Esophagus (tissue), 2 donors: ENCODE measurements around the gene HS1BP3. TPM values are rescaled to one million over a fixed set of nuclear protein-coding genes. Genes with fewer than 3 reads are reported as not detected.

ENCODE experiments used
- H3K27ac ChIP-seq, 2 donors: one replicate each; pipeline ENCODE4 v1.5.1; 2013; ENCODE audit warnings: low read depth in 2 of 2, mild to moderate bottlenecking in 2 of 2, inconsistent platforms in 1 of 2, low read length in 1 of 2, moderate library complexity in 1 of 2
- H3K27me3 ChIP-seq, 2 donors: one replicate each; pipeline ENCODE4 v1.6.1; 2013; ENCODE audit warnings: low read length in 2 of 2, control low read depth in 1 of 2, mild to moderate bottlenecking in 1 of 2; ENCODE audit not compliant: insufficient read depth in 2 of 2, control insufficient read depth in 1 of 2
- H3K36me3 ChIP-seq, 2 donors: one replicate each; pipeline ENCODE4 v1.6.1; 2013; ENCODE audit warnings: low read length in 1 of 2; ENCODE audit not compliant: control insufficient read depth in 2 of 2, insufficient read depth in 2 of 2
- H3K4me1 ChIP-seq, 2 donors: one replicate each; pipeline ENCODE4 v1.6.1; 2013; ENCODE audit warnings: low read length in 1 of 2; ENCODE audit not compliant: control insufficient read depth in 2 of 2, insufficient read depth in 2 of 2
- H3K4me3 ChIP-seq, 2 donors: one replicate each; pipeline ENCODE4 v1.5.1; 2013; ENCODE audit warnings: low read length in 2 of 2, mild to moderate bottlenecking in 2 of 2, low read depth in 1 of 2, moderate library complexity in 1 of 2
- H3K9me3 ChIP-seq, 2 donors: one replicate each; pipeline ENCODE4 v1.6.1; 2013; ENCODE audit warnings: mild to moderate bottlenecking in 2 of 2, low read depth in 1 of 2, low read length in 1 of 2, moderate library complexity in 1 of 2; ENCODE audit not compliant: control insufficient read depth in 2 of 2, insufficient read depth in 1 of 2
- WGBS, 2 donors: extraction: QIAGEN DNeasy Blood & Tissue Kit; methylation state at CpG; one replicate each; pipeline ENCODE4 v1.1.7; 2013; 5-methylcytosine and 5-hydroxymethylcytosine counted together
- polyA plus RNA-seq, 2 donors: library from polyadenylated mRNA; stranded (reverse); fragments of 200-250 nt; gene quantifications; one replicate each; pipeline ENCODE4 v1.2.3, GENCODE V29; 2013
- donor health status: healthy with polysubstance abuse.
- donor health status: Bipolar disorder and iron deficiency.

The HS1BP3 gene
- polyA plus RNA-seq, 2 donors = 12.2 to 13.4 TPM

- Histone ChIP-seq H3K36me3 (no peaks in the 10 kb centered on the region), H3K27ac (peak overlapping the region in 1 of 2 donors; percentile 25), H3K27me3 (no peaks in the 10 kb centered on the region), H3K4me3 (no peak overlapping the region), H3K4me1 (peaks cover 0 to 5% of the 10 kb centered on the region in 2 donors), H3K9me3 (no peaks in the 10 kb centered on the region)
- whole genome bisulfite sequencing, 2 donors = 75 to 81% methylated on average over 17 to 18 of the region's 18 CpGs
These were observed 57.5 kb downstream of the HS1BP3 start for GRCh38 chr2:20593072-20594034.

GRCh38 chr2:20592106-20593071 is 58.5 kb downstream of the HS1BP3 start:
- Histone ChIP-seq H3K9me3 (no peaks in the 10 kb centered on the region), H3K27me3 (no peaks in the 10 kb centered on the region), H3K36me3 (no peaks in the 10 kb centered on the region), H3K4me3 (no peak overlapping the region), H3K27ac (no peak overlapping the region), H3K4me1 (peaks cover 0 to 5% of the 10 kb centered on the region in 2 donors)
- WGBS, 2 donors = 88 to 91% methylated on average over 22 of the region's 22 CpGs

- Histone ChIP-seq H3K4me3 (no peak overlapping the region), H3K4me1 (peaks cover under 1 to 5% of the 10 kb centered on the region in 2 donors), H3K27ac (no peak overlapping the region), H3K27me3 (no peaks in the 10 kb centered on the region), H3K9me3 (no peaks in the 10 kb centered on the region), H3K36me3 (no peaks in the 10 kb centered on the region)
- 75 to 76% methylated on average over 11 of the region's 11 CpGs for WGBS, 2 donors
These were observed 60.0 kb downstream of the HS1BP3 start for GRCh38 chr2:20590704-20591515.

- H3K4me1 ChIP-seq = peaks cover 0 to 4% of the 10 kb centered on the region in 2 donors
- H3K4me3 ChIP-seq = no peak overlapping the region
- H3K9me3 ChIP-seq = no peaks in the 10 kb centered on the region
- H3K27me3 ChIP-seq = no peaks in the 10 kb centered on the region
- WGBS, 2 donors = 80 to 81% methylated on average over 14 of the region's 14 CpGs
- no peaks in the 10 kb centered on the region for H3K36me3 ChIP-seq
- H3K27ac ChIP-seq = no peak overlapping the region
These were observed 60.8 kb downstream of the HS1BP3 start for GRCh38 chr2:20589975-20590703.

- Histone ChIP-seq H3K4me3 (no peak overlapping the region), H3K27ac (no peak overlapping the region), H3K27me3 (no peaks in the 10 kb centered on the region), H3K4me1 (peaks cover 8% of the 10 kb centered on the region in 2 donors), H3K9me3 (no peaks in the 10 kb centered on the region), H3K36me3 (no peaks in the 10 kb centered on the region)
- WGBS, 2 donors = 79 to 83% methylated on average over 11 of the region's 11 CpGs
These were observed 61.7 kb downstream of the HS1BP3 start for GRCh38 chr2:20588918-20589871.

- H3K36me3 ChIP-seq = no peaks in the 10 kb centered on the region
- H3K9me3 ChIP-seq = peaks cover 0 to 6% of the 10 kb centered on the region in 2 donors
- no peak overlapping the region for H3K4me3 ChIP-seq
- H3K27me3 ChIP-seq = no peaks in the 10 kb centered on the region
- WGBS, 2 donors = 82 to 85% methylated on average over 22 of the region's 22 CpGs
- peak overlapping the region in 1 of 2 donors; percentile 18 for H3K27ac ChIP-seq
- H3K4me1 ChIP-seq = peaks cover 8 to 10% of the 10 kb centered on the region in 2 donors
These were observed 64.9 kb downstream of the HS1BP3 start for GRCh38 chr2:20585710-20586594.

- H3K4me3 ChIP-seq = no peak overlapping the region
- peak overlapping the region in 1 of 2 donors; percentile 53 for H3K27ac ChIP-seq
- H3K9me3 ChIP-seq = peaks cover 0 to 6% of the 10 kb centered on the region in 2 donors
- no peaks in the 10 kb centered on the region for H3K36me3 ChIP-seq
- peaks cover 8 to 10% of the 10 kb centered on the region in 2 donors for H3K4me1 ChIP-seq
- WGBS, 2 donors = 76 to 85% methylated on average over 5 of the region's 5 CpGs
- no peaks in the 10 kb centered on the region for H3K27me3 ChIP-seq
These were observed 65.6 kb downstream of the HS1BP3 start for GRCh38 chr2:20585359-20585709.
